ENCODE measurements around the gene TRAPPC8.
"Not testable (repeated sequence)": the region's sequence is repeated elsewhere in the genome, so short reads cannot be mapped to it uniquely, and the experiment has no call there.

The TRAPPC8 gene

GRCh38 chr18:31801078-31801477 is 141.8 kb downstream of the TRAPPC8 start:
- ChIA-PET POLR2A (no interaction called here), CTCF (no interaction called here)
- no peak for TF ChIP-seq HDGF (IDR thresholded peaks at IDR 0.05; ENCODE audit: borderline replicate concordance)
- TF ChIP-seq SUZ12 (IDR thresholded peaks at IDR 0.05): no peak
- no peak for TF ChIP-seq PKNOX1 (IDR thresholded peaks at IDR 0.05)
- no peak for TF ChIP-seq NFRKB (IDR thresholded peaks at IDR 0.05)
- TF ChIP-seq ELF4 (IDR thresholded peaks at IDR 0.05): no peak
- no peak for TF ChIP-seq FOXK2 (IDR thresholded peaks at IDR 0.05)
- no peak for TF ChIP-seq FOXM1 (IDR thresholded peaks at IDR 0.05; ENCODE audit: borderline replicate concordance)
- TF ChIP-seq BHLHE40 (IDR thresholded peaks at IDR 0.05; ENCODE audit: borderline replicate concordance): no peak
- TF ChIP-seq L3MBTL2 (conservative IDR thresholded peaks at IDR 0.05): no peak
- no peak for TF ChIP-seq ARNT (IDR thresholded peaks at IDR 0.05)
- TF ChIP-seq FOXA1 (IDR thresholded peaks at IDR 0.05): no peak
- no peak for TF ChIP-seq TARDBP (IDR thresholded peaks at IDR 0.05)
- TF ChIP-seq SP1 (IDR thresholded peaks at IDR 0.05): no peak
- TF ChIP-seq CTBP1 (IDR thresholded peaks at IDR 0.05; ENCODE audit: borderline replicate concordance): no peak
- TF ChIP-seq ZNF384 (IDR thresholded peaks at IDR 0.05): no peak
- no peak for DNase-seq (ENCODE audit: extremely low spot score)

GRCh38 chr18:31799257-31799656 is 143.7 kb downstream of the TRAPPC8 start:
- CTCF ChIA-PET; POLR2A ChIA-PET; DNase-seq (ENCODE audit: extremely low spot score): not testable (repeated sequence)

GRCh38 chr18:31798399-31798798 is 144.5 kb downstream of the TRAPPC8 start:
- ChIA-PET CTCF (no interaction called here), POLR2A (no interaction called here)
- TF ChIP-seq LEF1 (IDR thresholded peaks at IDR 0.05; ENCODE audit: borderline replicate concordance): no peak
- no peak for TF ChIP-seq FOXK2 (IDR thresholded peaks at IDR 0.05)
- no peak for TF ChIP-seq BHLHE40 (IDR thresholded peaks at IDR 0.05; ENCODE audit: borderline replicate concordance)
- TF ChIP-seq CTBP1 (IDR thresholded peaks at IDR 0.05; ENCODE audit: borderline replicate concordance): no peak
- DNase-seq (ENCODE audit: extremely low spot score): no peak

- TF ChIP-seq FOXK2 (IDR thresholded peaks at IDR 0.05): no peak
- TF ChIP-seq FOXM1 (IDR thresholded peaks at IDR 0.05; ENCODE audit: borderline replicate concordance): no peak
- TF ChIP-seq HDGF (IDR thresholded peaks at IDR 0.05; ENCODE audit: borderline replicate concordance): no peak
- TF ChIP-seq BHLHE40 (IDR thresholded peaks at IDR 0.05; ENCODE audit: borderline replicate concordance): no peak
- TF ChIP-seq NFRKB (IDR thresholded peaks at IDR 0.05): no peak
- DNase-seq (ENCODE audit: extremely low spot score): no peak
- ChIA-PET CTCF (no interaction called here), POLR2A (no interaction called here)
These were observed 147.2 kb downstream of the TRAPPC8 start for GRCh38 chr18:31795747-31796146.

GRCh38 chr18:31793531-31793930 is 149.4 kb downstream of the TRAPPC8 start:
- no peak for DNase-seq (ENCODE audit: extremely low spot score)
- POLR2A ChIA-PET: no interaction called here
- TF ChIP-seq ELF4 (IDR thresholded peaks at IDR 0.05) (no peak), FOXK2 (IDR thresholded peaks at IDR 0.05) (no peak), TARDBP (IDR thresholded peaks at IDR 0.05) (no peak), L3MBTL2 (conservative IDR thresholded peaks at IDR 0.05) (no peak), PKNOX1 (IDR thresholded peaks at IDR 0.05) (no peak), FOXM1 (IDR thresholded peaks at IDR 0.05; ENCODE audit: borderline replicate concordance) (no peak), ARNT (IDR thresholded peaks at IDR 0.05) (no peak), ZNF384 (IDR thresholded peaks at IDR 0.05) (no peak), HDGF (IDR thresholded peaks at IDR 0.05; ENCODE audit: borderline replicate concordance) (no peak), LEF1 (IDR thresholded peaks at IDR 0.05; ENCODE audit: borderline replicate concordance) (no peak)
- CTCF ChIA-PET: interaction anchor here (0.6 to 0.8 kb wide), 2 partner anchors 9 to 145 kb away, joined by 3 to 5 read pairs; no protein-coding TSS in a partner anchor

- TF ChIP-seq FOXA1 (IDR thresholded peaks at IDR 0.05) (no peak), FOXM1 (IDR thresholded peaks at IDR 0.05; ENCODE audit: borderline replicate concordance) (no peak), L3MBTL2 (conservative IDR thresholded peaks at IDR 0.05) (no peak), NFRKB (IDR thresholded peaks at IDR 0.05) (no peak), HDGF (IDR thresholded peaks at IDR 0.05; ENCODE audit: borderline replicate concordance) (no peak), PKNOX1 (IDR thresholded peaks at IDR 0.05) (no peak)
- DNase-seq (ENCODE audit: extremely low spot score): no peak
- CTCF ChIA-PET: interaction anchor here (0.8 kb wide), 2 partner anchors 10 to 52 kb away, joined by 3 to 5 read pairs; no protein-coding TSS in a partner anchor
- POLR2A ChIA-PET: no interaction called here
These were observed 150.4 kb downstream of the TRAPPC8 start for GRCh38 chr18:31792580-31792911.

GRCh38 chr18:31791817-31792579 is 150.9 kb downstream of the TRAPPC8 start:
- no peak for DNase-seq (ENCODE audit: extremely low spot score)
- CTCF ChIA-PET: interaction anchor here (0.6 to 0.8 kb wide), 2 partner anchors 51 to 821 kb away, joined by 3 to 5 read pairs; no protein-coding TSS in a partner anchor
- POLR2A ChIA-PET: no interaction called here
- TF ChIP-seq BHLHE40 (IDR thresholded peaks at IDR 0.05; ENCODE audit: borderline replicate concordance) (no peak), FOXA1 (IDR thresholded peaks at IDR 0.05) (no peak), SP1 (IDR thresholded peaks at IDR 0.05) (no peak), ARNT (IDR thresholded peaks at IDR 0.05) (no peak)

Data from HEK293T (cell line).